ENCODE measurements around the gene MYD88.
A peak's percentile ranks its signal among the peaks of the same experiment; 100 is the strongest.
"Not testable (repeated sequence)": the region's sequence is repeated elsewhere in the genome, so short reads cannot be mapped to it uniquely, and the experiment has no call there.

MYD88 gene

DNA sequence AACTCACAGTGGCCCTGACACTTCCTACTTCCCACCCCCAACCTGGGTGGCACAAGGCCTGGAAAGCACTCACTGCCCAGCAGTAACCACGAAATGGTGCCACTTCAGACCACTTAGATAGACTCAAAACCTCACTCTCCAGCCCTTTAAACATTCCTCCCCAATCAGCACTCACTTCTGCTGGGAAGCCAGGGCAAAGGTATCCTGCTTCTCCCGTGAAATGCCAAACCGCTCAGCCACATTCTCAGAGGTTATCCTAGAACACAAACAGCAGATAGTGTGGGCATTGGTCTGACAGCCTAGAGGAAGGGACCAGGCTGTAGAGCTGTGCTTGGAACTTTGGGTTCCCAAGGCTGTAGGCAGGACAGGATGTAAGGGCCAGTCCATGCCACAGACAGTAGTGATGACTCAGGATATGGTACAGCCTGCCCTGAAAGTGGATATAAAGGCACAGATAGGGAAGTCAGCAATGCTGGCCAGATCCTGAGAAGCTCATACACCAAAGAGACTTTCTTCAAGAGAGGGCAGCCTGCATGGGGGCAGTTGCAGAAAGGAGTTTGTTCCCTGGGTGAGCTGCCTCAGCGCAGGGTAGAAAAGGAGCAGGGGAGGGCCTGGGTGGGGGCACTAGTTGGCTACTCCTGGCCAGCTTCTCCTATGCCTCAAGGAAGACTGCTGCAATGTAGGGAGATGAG is 10.7 kb upstream of the MYD88 start:
- DNase-seq, result no peak

DNA sequence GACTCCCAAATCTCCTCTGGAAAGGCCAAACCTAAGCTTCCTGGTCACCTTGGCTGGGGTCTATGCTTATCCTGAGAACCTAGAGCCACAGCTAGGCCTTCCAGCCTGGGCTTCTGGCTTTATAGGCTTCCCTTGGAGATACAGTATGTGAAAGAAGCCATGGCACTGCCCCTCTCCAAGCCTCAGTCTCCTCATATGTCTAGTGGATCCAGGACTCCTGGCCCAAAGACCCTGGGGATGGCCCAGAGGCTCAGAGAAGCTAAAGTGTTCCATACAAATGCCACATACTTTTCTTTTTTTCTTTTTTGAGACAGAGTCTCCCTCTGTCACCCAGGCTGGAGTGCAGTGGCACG is 10.2 kb upstream of the MYD88 start:
- no peak for DNase-seq

DNA sequence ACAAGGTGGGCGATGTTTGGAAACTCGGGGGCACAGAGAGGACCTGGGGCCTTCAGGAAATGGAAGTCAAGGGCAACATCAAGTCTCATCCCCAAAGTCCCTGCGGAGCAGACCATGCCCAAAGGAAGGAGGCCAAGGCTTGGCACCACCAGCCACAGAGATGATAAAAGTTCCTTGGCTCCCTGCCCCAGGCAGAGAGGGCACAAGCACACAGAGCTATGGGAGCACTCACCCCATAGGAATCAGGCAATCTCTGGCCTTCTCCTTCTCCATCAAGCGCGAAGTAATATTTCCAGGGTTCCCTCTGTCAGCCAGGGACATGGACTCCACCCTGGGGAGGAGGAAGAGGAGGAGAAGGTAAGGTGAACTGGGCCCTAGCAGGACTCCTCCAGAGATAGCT is 9.4 kb upstream of the MYD88 start:
- DNase-seq, result no peak

DNA sequence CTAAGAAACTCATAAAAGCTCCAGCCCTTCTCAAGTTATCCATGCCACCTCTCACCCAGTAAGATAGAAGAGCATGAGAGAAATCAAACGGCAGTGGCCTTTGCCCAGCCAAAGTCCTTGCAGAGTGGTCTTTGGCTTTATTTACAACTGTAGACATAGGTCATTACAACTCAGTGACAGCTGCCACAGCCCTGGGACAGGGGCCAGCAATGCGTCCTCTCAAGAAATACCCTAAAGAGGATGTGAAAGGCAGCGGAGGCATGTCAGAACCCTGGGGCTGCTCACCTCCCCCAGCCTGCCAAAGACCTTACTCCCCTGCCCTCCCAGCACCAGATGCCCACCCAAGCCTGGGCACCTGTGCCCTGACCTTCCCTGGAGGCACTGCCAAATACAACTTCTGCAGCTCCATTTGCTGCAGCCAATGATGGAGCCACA is 7.8 kb upstream of the MYD88 start:
- no peak for DNase-seq

DNA sequence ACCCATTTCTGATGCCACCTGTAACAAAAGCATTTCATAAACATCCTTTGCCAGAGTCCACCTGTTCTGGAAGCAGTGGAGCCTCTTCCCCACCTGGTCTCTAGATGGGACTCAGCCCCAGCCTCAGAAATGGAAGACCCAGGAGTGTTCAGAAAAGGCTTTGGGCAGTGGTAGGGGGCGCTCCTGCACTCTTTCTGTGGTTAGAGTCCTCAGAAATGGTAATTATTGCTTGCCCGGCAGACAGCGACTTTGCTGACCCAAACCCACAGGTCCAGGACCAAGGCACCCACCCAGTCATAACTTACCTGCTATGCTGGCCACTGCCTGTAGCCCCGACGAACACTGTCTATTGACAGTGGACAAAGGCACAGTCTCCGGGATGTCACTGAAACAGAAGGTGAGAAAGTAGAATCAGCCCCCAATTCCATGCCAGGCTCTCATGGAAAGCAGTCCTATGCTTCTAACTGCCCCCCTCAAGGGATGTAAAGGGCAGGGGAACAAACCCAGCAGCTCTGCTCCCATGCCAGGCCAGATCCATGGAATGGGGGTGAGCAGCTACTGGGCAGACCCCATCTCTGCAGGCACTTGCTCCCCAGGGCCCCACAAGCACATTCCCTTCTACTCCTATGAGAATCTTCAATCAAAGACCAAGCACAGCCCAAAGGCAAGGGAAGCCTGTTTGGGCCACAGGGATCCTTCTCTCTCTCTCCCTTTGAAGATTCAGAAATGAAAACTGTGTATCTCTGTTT is 6.7 kb upstream of the MYD88 start:
- DNase-seq, result no peak

DNA sequence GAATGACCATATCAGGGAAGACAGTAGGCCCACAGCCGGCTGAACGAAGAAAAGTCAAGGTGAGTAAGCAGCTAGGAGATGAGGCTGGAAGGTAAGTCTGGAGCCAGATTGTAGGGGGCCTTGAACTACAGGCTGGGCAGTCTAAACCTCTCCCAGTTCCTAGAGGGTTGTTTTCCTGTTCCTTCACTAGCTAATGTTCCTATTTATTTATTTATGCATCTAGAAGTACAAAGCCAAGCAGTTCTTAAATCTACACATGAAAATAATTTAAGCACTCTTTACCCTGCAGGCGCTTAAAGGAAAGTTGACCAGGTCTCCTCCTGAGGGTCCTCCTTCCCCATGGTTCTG is 5.3 kb upstream of the MYD88 start:
- DNase-seq, result no peak

DNA sequence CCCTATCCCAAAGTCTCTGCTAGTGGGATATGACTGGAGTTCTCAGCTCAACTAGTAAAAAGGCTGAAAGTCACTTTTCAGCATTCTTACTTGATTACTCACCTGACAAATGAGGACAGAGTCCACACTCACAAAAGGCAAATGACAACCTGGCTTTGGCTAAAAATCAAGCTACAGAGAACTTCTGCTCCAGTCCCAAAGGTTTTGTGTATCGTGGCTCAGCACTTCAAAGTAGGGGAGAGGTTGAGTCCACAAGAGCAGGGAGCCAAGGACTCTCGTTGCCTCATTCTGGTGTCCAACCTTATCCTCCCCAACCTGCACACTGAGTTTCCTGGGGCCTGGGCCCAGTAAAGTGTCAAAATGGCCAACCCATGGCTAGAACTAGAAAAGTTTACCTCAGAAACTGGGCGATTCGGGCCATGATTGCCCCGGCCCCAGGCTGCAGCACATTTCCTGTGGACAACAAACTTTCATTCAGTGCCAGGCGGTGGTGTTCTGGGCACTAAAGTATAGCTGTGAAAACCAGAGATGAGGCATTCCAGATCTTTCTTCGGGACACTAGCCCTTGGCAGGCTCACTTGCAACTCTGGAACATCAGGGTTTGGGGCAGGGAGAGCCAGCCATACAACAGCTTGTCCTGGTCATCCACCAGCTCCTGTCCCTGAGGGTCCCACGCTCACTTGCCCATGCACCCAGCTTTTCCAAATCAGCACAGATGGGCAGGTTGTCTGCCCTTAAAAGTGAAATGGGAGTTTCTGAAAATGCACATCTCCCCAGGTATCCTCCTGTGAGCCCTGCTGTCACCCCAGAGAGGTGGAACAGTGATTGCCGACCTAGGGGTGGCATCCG is 4.7 kb upstream of the MYD88 start:
- no peak for DNase-seq

DNA sequence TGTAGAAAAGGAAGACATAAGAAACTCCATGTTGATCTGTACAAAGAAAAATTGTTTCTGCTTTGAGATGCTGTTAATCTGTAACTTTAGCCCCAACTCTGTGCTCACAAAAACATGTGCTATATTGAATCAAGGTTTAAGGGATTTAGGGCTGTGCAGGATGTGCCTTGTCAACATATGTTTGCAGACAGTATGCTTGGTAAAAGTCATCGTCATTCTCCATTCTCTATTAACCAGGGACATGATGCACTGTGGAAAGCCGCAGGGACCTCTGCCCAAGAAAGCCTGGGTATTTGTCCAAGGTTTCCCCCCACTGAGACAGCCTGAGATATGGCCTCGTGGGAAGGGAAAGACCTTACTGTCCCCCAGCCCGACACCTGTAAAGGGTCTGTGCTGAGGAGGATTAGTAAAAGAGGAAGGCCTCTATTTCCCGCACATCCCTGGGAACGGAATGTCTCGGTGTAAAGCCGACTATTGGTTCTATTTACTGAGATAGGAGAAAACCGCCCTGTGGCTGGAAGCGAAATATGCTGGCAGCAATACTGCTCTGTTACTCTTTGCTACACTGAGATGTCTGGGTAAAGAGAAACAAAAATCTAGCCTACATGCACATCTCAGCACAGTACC is 3.8 kb upstream of the MYD88 start:
- DNase-seq, result not testable (repeated sequence)

DNA sequence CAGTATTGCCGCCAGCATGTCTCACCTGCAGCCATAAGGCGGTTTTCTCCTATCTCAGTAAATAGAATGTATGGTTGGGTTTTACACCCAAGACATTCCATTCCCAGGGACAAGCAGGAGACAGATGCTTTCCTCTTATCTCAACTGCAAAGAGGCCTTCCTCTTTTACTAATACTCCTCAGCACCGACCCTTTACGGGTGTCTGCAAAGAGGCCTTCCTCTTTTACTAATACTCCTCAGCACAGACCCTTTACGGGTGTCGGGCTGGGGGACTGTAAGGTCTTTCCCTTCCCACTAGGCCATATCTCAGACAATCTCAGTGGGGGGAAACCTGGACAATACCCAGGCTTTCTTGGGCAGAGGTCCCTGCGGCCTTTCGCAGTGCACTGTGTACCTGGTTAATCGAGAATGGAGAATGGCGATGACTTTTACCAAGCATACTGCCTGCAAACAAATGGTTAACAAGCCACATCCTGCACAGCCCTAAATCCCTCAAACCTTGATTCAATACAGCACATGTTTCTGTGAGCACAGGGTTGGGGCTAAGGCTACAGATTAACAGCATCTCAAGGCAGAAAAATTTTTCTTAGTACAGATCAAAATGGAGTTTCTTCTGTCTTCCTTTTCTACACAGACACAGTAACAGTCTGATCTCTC is 2.7 kb upstream of the MYD88 start:
- DNase-seq, result not testable (repeated sequence)

DNA sequence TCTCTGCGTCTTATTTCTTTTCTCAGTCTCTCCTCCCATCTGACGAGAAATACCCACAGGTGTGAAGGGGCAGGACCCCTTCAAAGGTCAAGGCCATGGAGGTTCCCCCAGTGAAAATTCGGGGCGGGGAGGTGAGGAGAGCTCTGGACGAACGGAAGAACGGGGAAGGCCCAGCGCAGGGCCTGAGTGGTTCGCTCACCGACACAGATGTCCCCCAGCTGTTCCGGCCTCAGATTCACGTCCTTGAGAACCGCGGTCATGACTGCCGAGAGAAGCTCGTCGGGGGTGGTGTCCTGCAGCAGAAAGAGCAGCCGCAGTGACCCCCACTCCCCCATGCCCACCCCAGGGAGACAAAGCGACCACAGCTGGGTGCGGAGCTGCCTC is 2.1 kb upstream of the MYD88 start:
- no peak for DNase-seq

DNA sequence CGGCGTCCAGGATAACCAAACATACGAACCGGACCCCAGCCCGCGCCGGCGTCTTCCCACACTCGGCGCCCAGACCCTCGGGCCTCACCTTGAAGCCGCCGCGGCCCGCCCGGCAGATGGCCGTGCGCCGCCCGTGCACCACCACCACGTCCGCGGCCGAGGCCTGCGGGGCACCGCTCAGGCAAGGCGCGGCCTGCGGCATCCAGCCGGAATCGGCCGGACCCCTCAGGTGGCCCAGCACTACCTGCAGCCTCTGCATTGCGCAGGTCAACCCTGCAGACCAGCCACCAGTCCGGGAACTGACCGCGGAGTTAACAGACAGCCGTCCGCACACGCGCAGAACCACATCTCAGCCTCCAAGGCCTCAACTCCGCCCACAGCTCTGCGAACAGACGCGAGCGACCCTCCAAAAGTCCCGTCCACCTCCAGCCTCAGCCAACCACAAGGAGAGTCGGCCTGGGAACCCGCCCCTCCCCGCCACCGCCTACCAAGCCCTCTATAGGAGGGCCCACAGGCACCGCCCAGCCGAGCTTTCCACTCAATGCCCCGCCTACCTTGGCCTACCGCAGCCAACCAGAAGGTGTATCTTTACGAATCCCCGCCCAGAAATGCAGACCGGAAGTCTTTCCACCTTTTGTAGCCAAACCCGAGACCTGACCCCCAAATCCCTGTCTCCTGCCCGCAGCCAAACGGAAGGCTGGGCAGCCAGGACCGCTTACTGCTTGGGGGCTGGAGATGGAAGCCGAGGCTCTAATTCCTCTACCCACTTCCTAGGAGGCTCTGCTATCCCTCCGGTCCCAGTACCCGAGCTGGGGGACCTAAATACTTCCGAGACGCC is 1.5 kb upstream of the MYD88 start, which contains the start of gene ACAA1:
Gene ACAA1 (minus strand): TSS at position 351 of the 838 bp plus-strand sequence. CDS start 92 bp downstream, at position 259.
- DNase-seq, result peak; percentile 91

DNA sequence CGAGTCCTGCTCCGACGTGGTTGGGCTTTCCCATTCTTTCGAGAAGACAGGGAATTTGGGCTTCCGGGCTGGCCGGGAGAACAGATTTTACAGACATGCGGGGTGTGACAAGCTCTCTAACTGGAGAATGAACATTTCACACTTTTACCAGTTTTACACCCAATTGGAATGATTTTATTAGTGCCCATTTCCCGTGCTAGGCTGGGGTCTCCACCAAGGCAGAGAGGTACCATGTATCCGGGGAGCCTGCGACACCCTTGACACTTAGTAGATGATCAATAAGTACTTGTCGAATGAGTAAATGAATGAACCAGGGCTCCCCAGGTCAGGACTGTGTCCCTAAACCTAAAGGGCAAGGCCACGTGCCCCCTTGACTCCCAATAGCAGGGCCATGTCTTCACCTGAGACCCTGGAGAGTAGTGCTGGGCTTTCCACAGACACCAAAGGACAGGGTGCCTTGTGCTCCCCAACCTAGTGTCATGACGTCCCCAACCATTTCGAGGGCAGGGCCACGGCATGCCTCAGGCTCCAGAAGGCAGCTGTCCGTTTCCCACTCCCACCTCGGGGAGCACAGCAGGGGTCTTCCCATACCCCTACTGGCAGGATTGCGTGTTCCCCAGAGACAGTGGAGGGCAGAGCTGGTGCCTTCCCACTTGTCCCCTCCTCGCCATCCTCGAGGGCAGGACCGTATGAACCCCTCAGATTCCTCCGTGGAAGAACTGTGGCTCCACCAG is 679 bp upstream of the MYD88 start:
- DNase-seq, result no peak

DNA sequence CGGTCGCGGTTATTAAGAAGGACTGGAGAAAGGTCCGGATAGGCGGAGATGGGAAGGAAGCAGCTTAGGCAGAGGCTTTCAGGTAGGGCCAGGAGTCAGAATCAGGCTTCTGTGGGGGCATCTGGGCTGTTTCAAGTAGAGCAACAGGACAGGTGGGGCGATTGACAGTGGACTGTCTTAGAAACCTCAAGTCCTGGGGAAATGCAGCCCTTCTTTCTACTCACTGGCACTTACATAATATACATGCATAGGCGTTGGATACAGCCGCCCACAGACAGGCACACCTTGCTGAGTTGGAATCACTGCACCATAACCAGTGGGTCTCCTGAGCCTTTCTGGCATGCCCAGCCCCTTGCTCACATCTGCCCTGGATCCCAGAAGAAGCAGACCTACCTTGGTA is 730 bp downstream of the MYD88 start:
- DNase-seq, result no peak

DNA sequence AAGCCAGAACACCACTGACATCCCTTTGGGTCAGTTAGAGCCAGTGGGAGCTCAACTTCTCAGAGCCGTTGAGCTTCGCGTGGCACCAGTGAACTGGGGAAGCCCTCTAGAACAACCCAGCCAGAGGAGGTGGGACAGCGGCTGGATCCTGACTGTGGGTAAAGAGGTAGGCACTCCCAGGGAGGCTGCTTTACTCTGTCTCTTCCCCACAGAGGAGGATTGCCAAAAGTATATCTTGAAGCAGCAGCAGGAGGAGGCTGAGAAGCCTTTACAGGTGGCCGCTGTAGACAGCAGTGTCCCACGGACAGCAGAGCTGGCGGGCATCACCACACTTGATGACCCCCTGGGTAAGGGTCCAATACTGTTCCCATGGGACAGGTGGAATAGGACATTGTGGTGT is 1.2 kb downstream of the MYD88 start:
- no peak for DNase-seq

DNA sequence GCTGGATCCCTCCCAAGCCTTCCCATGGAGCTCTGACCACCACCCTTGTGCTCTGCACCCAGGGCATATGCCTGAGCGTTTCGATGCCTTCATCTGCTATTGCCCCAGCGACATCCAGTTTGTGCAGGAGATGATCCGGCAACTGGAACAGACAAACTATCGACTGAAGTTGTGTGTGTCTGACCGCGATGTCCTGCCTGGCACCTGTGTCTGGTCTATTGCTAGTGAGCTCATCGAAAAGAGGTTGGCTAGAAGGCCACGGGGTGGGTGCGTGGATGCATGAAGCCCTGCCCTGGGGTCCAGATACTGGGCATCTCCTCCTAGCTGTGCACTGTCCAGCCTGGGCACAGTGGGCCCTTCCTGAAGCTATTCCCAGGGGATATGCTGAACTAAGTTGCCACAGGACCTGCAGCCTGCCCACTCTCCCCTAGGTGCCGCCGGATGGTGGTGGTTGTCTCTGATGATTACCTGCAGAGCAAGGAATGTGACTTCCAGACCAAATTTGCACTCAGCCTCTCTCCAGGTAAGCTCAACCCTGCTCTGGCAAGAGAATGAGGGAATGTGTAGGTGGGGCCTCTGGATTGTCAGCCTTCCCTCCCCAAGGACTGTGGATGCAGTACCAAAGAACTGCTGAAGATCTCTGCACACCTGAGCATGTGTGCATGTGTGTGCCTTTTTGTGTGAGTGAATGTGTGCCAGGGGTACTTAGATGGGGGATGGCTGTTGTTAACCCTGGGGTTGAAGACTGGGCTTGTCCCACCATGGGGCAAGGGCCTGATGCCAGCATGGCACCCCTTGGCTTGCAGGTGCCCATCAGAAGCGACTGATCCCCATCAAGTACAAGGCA is 2.1 kb downstream of the MYD88 start:
- no peak for DNase-seq

DNA sequence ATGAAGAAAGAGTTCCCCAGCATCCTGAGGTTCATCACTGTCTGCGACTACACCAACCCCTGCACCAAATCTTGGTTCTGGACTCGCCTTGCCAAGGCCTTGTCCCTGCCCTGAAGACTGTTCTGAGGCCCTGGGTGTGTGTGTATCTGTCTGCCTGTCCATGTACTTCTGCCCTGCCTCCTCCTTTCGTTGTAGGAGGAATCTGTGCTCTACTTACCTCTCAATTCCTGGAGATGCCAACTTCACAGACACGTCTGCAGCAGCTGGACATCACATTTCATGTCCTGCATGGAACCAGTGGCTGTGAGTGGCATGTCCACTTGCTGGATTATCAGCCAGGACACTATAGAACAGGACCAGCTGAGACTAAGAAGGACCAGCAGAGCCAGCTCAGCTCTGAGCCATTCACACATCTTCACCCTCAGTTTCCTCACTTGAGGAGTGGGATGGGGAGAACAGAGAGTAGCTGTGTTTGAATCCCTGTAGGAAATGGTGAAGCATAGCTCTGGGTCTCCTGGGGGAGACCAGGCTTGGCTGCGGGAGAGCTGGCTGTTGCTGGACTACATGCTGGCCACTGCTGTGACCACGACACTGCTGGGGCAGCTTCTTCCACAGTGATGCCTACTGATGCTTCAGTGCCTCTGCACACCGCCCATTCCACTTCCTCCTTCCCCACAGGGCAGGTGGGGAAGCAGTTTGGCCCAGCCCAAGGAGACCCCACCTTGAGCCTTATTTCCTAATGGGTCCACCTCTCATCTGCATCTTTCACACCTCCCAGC is 2.9 kb downstream of the MYD88 start:
- DNase-seq, result no peak

DNA sequence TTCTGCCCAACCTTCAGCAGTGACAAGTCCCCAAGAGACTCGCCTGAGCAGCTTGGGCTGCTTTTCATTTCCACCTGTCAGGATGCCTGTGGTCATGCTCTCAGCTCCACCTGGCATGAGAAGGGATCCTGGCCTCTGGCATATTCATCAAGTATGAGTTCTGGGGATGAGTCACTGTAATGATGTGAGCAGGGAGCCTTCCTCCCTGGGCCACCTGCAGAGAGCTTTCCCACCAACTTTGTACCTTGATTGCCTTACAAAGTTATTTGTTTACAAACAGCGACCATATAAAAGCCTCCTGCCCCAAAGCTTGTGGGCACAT is 3.5 kb downstream of the MYD88 start:
- no peak for DNase-seq

DNA sequence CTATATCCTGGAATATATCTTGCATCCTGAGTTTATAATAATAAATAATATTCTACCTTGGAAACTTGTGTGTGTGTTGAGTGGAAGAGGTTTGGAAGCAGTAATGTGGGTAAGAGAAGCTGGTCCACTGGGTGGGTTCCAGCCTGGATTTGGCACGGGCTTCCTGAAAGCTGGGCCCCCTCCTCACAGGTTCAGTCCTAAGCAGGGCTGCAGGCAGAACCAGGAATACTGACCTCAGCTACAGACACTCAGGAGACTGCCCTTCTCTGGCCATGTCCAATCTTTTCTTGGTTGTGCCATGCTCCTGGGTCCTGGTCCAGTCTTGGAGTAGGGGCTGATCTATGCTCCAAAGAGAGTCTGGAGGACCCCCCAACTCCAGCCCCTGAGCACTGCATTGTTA is 4.5 kb downstream of the MYD88 start:
- DNase-seq, result no peak

DNA sequence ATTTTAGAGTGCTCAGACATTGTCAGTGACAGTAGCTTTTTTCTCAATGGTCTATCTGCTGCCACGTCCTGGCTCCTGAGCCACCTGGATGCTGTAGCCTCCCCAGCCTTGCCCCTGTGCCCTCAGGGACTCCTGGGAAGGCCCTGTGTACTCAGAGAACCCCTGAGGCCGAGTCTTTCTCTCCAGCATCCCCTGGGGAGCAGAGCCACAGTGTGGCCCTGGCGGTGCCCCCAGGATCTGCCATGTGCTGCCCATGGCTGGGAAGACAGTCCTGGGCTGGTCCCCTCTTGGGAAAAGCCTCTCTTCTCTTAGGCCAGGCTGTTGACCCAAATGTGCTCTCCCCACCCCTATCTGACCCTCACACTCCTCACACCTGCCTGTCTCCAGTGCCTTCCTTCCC is 5.0 kb downstream of the MYD88 start:
- no peak for DNase-seq

DNA sequence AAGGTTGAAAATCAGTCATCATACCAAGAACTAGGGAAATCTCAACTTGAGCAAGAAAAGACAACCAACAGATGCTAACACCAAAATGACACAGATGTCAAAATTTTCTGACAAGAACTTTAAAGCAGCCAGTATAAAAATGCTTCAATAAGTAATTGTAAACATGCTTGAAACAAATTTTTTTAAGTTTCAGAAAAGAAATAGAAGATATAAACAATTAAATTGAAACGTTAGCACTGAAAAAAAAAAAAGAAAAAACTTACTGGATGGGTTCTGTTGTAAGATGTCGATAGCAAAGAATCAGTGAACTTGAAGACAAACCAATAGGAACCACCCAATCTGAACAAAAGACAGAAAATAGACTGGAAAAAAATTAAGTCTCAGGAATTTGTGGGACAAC is 8.0 kb downstream of the MYD88 start:
- no peak for DNase-seq
